Caco-2 (cell line): Measurements from ENCODE around the gene NDUFV3. TPM values are rescaled to one million over a fixed set of nuclear protein-coding genes. Genes with fewer than 3 reads are reported as not detected.

Experiments
- BruUV-seq: library from RNA; stranded (reverse); fragments of 400-500 nt; replicated peaks from 2 replicates; lab custom pipeline; 2021; lab: Mats Ljungman, UMichigan
- CTCF ChIA-PET: fragments of 300-600 bp; sonication (Branson Sonifier 250); formaldehyde crosslinking; loops from one replicate; lab custom pipeline; 2022; ENCODE audit warnings: antibody characterized with exemption; lab: Charles Lee
- POLR2A ChIA-PET: fragments of 300-600 bp; sonication (Branson Sonifier 250); formaldehyde crosslinking; loops from one replicate; lab custom pipeline; 2022; ENCODE audit warnings: antibody characterized with exemption; lab: Charles Lee
- DNase-seq, 2 experiments: peaks; one replicate each; pipeline versions ENCODE4 v3.0.0 to v3.0.0-alpha.2; 2020 to 2022
- H3K27me3 ChIP-seq: replicated peaks from 2 replicates; pipeline ENCODE4 v1.6.0; 2011; ENCODE audit warnings: low read length; ENCODE audit not compliant: control insufficient read depth, insufficient read depth
- H3K36me3 ChIP-seq: 2 replicates; pipeline ENCODE4 v1.5.1; 2011; ENCODE audit warnings: low read length; ENCODE audit not compliant: control insufficient read depth, insufficient read depth
- H3K4me1 ChIP-seq: fragments of 250-450 bp; sonication (Bioruptor Pico); 2 replicates; pipeline ENCODE4 v1.5.1; 2020; ENCODE audit warnings: mild to moderate bottlenecking
- H3K4me3 ChIP-seq: 2 replicates; pipeline ENCODE4 v1.5.1; 2011; ENCODE audit warnings: low read depth, mild to moderate bottlenecking, control low read depth, low read length
- H3K9me3 ChIP-seq: fragments of 250-450 bp; sonication (Bioruptor Pico); 2 replicates; pipeline ENCODE4 v1.5.1; 2020; ENCODE audit warnings: mild to moderate bottlenecking, moderate library complexity
- H3K27ac Mint-ChIP-seq: one replicate; pipeline ENCODE4 v1.8.0; 2022; ENCODE audit warnings: mixed read lengths; ENCODE audit not compliant: unreplicated experiment
- H3K27me3 Mint-ChIP-seq: one replicate; pipeline ENCODE4 v1.8.0; 2022; ENCODE audit warnings: mixed read lengths; ENCODE audit not compliant: insufficient read depth, unreplicated experiment
- H3K36me3 Mint-ChIP-seq: one replicate; pipeline ENCODE4 v1.8.0; 2022; ENCODE audit warnings: mild to moderate bottlenecking, mixed read lengths; ENCODE audit not compliant: insufficient read depth, unreplicated experiment
- H3K4me1 Mint-ChIP-seq: one replicate; pipeline ENCODE4 v1.8.0; 2022; ENCODE audit warnings: low read depth, mixed read lengths; ENCODE audit not compliant: unreplicated experiment
- H3K4me3 Mint-ChIP-seq: one replicate; pipeline ENCODE4 v1.8.0; 2022; ENCODE audit warnings: mild to moderate bottlenecking, moderate library complexity, mixed read lengths; ENCODE audit not compliant: unreplicated experiment
- H3K9me3 Mint-ChIP-seq: one replicate; pipeline ENCODE4 v1.8.0; 2022; ENCODE audit warnings: mixed read lengths; ENCODE audit not compliant: unreplicated experiment
- CTCF ChIP-seq, 2 experiments: fragments of 200-600 bp in 1 of 2; IDR thresholded peaks; 1 replicate in 1 of 2; 2 replicates in 1 of 2; pipeline versions ENCODE4 v1.5.1 to v1.8.0; 2011 to 2022; ENCODE audit warnings: antibody characterized with exemption in 1 of 2, control low read depth in 1 of 2, inconsistent platforms in 1 of 2, low read depth in 1 of 2, low read length in 1 of 2, mild to moderate bottlenecking in 1 of 2, moderate library complexity in 1 of 2; ENCODE audit not compliant: insufficient read depth in 1 of 2, severe bottlenecking in 1 of 2, unreplicated experiment in 1 of 2
- intact Hi-C: fragments of 100-400 bp; cut with micrococcal nuclease; formaldehyde crosslinking; loops from one replicate; pipeline ENCODE4 v1.10.0; 2022; ENCODE audit not compliant: unreplicated experiment
- total RNA-seq: library from RNA; stranded (reverse); gene quantifications from 2 replicates; pipeline ENCODE4 v1.2.3, GENCODE V29; 2022

The NDUFV3 gene
- total RNA-seq, 1 experiment from 2014 or later, result 32.5 TPM

GRCh38 chr21:42861848-42862400 lies 31.2 kb upstream of the NDUFV3 start:
- no peak overlapping the region for H3K4me3 Mint-ChIP-seq
- intact Hi-C loops, result no loop called here
- ChIA-PET POLR2A (no interaction called here), CTCF (no interaction called here)
- Histone ChIP-seq H3K4me3 (no peak overlapping the region), H3K4me1 (no peaks in the 10 kb centered on the region), H3K9me3 (no peaks in the 10 kb centered on the region), H3K36me3 (no peaks in the 10 kb centered on the region), H3K27me3 (no peaks in the 10 kb centered on the region)
- no peak for DNase-seq
- H3K36me3 Mint-ChIP-seq, result peaks cover 69% of the 10 kb centered on the region
- H3K27ac Mint-ChIP-seq, result no peak overlapping the region
- no peaks in the 10 kb centered on the region for H3K9me3 Mint-ChIP-seq
- H3K27me3 Mint-ChIP-seq, result no peaks in the 10 kb centered on the region
- BruUV-seq, result no TSS peak
- no peak for TF ChIP-seq CTCF (IDR thresholded peaks at IDR 0.05; ENCODE audit: insufficient read depth in 1 of 2, low read depth in 1 of 2, low read length in 1 of 2, severe bottlenecking in 1 of 2, unreplicated experiment in 1 of 2)
- no peaks in the 10 kb centered on the region for H3K4me1 Mint-ChIP-seq

- Mint-ChIP-seq H3K4me1 (no peaks in the 10 kb centered on the region), H3K27ac (no peak overlapping the region), H3K27me3 (no peaks in the 10 kb centered on the region), H3K4me3 (no peak overlapping the region), H3K36me3 (peaks cover 66% of the 10 kb centered on the region), H3K9me3 (no peaks in the 10 kb centered on the region)
- no peak overlapping the region for H3K4me3 ChIP-seq
- no peaks in the 10 kb centered on the region for H3K9me3 ChIP-seq
- no peak for TF ChIP-seq CTCF (IDR thresholded peaks at IDR 0.05; ENCODE audit: insufficient read depth in 1 of 2, low read depth in 1 of 2, low read length in 1 of 2, severe bottlenecking in 1 of 2, unreplicated experiment in 1 of 2)
- intact Hi-C loops, result no loop called here
- H3K27me3 ChIP-seq, result no peaks in the 10 kb centered on the region
- ChIA-PET CTCF (no interaction called here), POLR2A (no interaction called here)
- H3K4me1 ChIP-seq, result no peaks in the 10 kb centered on the region
- H3K36me3 ChIP-seq, result no peaks in the 10 kb centered on the region
- DNase-seq, result peak in 1 of 2 experiments; percentile 15
- no TSS peak for BruUV-seq
Observed at GRCh38 chr21:42862774-42863503, 30.2 kb upstream of the NDUFV3 start.

- no peak overlapping the region for H3K27ac Mint-ChIP-seq
- no peak for TF ChIP-seq CTCF (IDR thresholded peaks at IDR 0.05; ENCODE audit: insufficient read depth in 1 of 2, low read depth in 1 of 2, low read length in 1 of 2, severe bottlenecking in 1 of 2, unreplicated experiment in 1 of 2)
- no peaks in the 10 kb centered on the region for H3K4me1 Mint-ChIP-seq
- H3K36me3 Mint-ChIP-seq, result peaks cover 67% of the 10 kb centered on the region
- H3K27me3 ChIP-seq, result no peaks in the 10 kb centered on the region
- H3K9me3 Mint-ChIP-seq, result no peaks in the 10 kb centered on the region
- H3K27me3 Mint-ChIP-seq, result no peaks in the 10 kb centered on the region
- no peak overlapping the region for H3K4me3 ChIP-seq
- H3K4me3 Mint-ChIP-seq, result no peak overlapping the region
- no peaks in the 10 kb centered on the region for H3K9me3 ChIP-seq
- DNase-seq, result no peak
- no peaks in the 10 kb centered on the region for H3K36me3 ChIP-seq
- CTCF ChIA-PET, result interaction anchor here (0.6 kb wide), 1 partner anchor 554 kb away, joined by 4 read pairs; no protein-coding TSS in a partner anchor
- POLR2A ChIA-PET, result no interaction called here
- intact Hi-C loops, result no loop called here
- no peaks in the 10 kb centered on the region for H3K4me1 ChIP-seq
- no TSS peak for BruUV-seq
Observed at GRCh38 chr21:42863504-42863870, 29.6 kb upstream of the NDUFV3 start.
